ENCODE measurements around the gene UTP3. TPM values are rescaled to one million over a fixed set of nuclear protein-coding genes. Genes with fewer than 3 reads are reported as not detected.
"Not testable (repeated sequence)": the region's sequence is repeated elsewhere in the genome, so short reads cannot be mapped to it uniquely, and the experiment has no call there.

UTP3 gene
- total RNA-seq, 2 experiments from 2014 or later: 35.7 to 39.1 TPM

- Mint-ChIP-seq H3K27ac (no peak overlapping the region), H3K36me3 (peaks cover 8% of the 10 kb centered on the region), H3K4me3 (no peak overlapping the region), H3K27me3 (no peaks in the 10 kb centered on the region), H3K4me1 (peaks cover 32% of the 10 kb centered on the region), H3K9me3 (no peaks in the 10 kb centered on the region)
- POLR2A ChIA-PET: interaction anchor here (0.6 kb wide), 1 partner anchor 23 kb away, joined by 3 read pairs; no protein-coding TSS in a partner anchor
- no peak for DNase-seq
- no peak for ATAC-seq (ENCODE audit: low read depth)
Measured at GRCh38 chr4:70713453-70714078, 25.2 kb downstream of the UTP3 start.

GRCh38 chr4:70714079-70714887 is 26.0 kb downstream of the UTP3 start:
- ATAC-seq (ENCODE audit: low read depth) (no peak), DNase-seq (no peak)
- Mint-ChIP-seq H3K4me3 (no peak overlapping the region), H3K27ac (no peak overlapping the region), H3K36me3 (peaks cover 8% of the 10 kb centered on the region), H3K4me1 (peaks cover 30% of the 10 kb centered on the region), H3K9me3 (no peaks in the 10 kb centered on the region), H3K27me3 (no peaks in the 10 kb centered on the region)
- POLR2A ChIA-PET: interaction anchor here (0.6 kb wide), 1 partner anchor 23 kb away, joined by 3 read pairs; no protein-coding TSS in a partner anchor

GRCh38 chr4:70715097-70715496 is 26.8 kb downstream of the UTP3 start:
- Mint-ChIP-seq H3K36me3 (peaks cover 5% of the 10 kb centered on the region), H3K27me3 (no peaks in the 10 kb centered on the region), H3K9me3 (no peaks in the 10 kb centered on the region), H3K4me3 (no peak overlapping the region), H3K27ac (no peak overlapping the region), H3K4me1 (peaks cover 23% of the 10 kb centered on the region)
- no peak for ATAC-seq (ENCODE audit: low read depth)
- DNase-seq: no peak
- POLR2A ChIA-PET: interaction anchor here (0.9 kb wide), 1 partner anchor 20 kb away, joined by 4 read pairs; no protein-coding TSS in a partner anchor

GRCh38 chr4:70718811-70719604 is 30.7 kb downstream of the UTP3 start:
- no peak for DNase-seq
- POLR2A ChIA-PET: interaction anchor here (1.0 kb wide), 1 partner anchor 12 kb away, joined by 3 read pairs; no protein-coding TSS in a partner anchor
- Mint-ChIP-seq H3K9me3 (no peaks in the 10 kb centered on the region), H3K27me3 (no peaks in the 10 kb centered on the region), H3K36me3 (peaks cover 3% of the 10 kb centered on the region), H3K4me3 (no peak overlapping the region), H3K27ac (no peak overlapping the region), H3K4me1 (peaks cover 26% of the 10 kb centered on the region)
- no peak for ATAC-seq (ENCODE audit: low read depth)

GRCh38 chr4:70721747-70722146 is 33.4 kb downstream of the UTP3 start, which contains the start of gene RUFY3:
RUFY3 (plus strand) TSS chr4:70721964; CDS start chr4:70722574, 610 bp downstream.
- peaks cover 3% of the 10 kb centered on the region for H3K36me3 Mint-ChIP-seq
- H3K4me1 Mint-ChIP-seq: peaks cover 22% of the 10 kb centered on the region
- H3K27me3 Mint-ChIP-seq: no peaks in the 10 kb centered on the region
- H3K4me3 Mint-ChIP-seq: peak within 1 kb of the TSS; percentile 4
- POLR2A ChIA-PET: interaction anchor here (1.3 to 3.2 kb wide), 3 partner anchors 9 to 16 kb away, joined by 4 to 13 read pairs (median 9); no protein-coding TSS in a partner anchor
- no peak within 1 kb of the TSS for H3K27ac Mint-ChIP-seq
- no peak for ATAC-seq (ENCODE audit: low read depth)
- DNase-seq: no peak
- H3K9me3 Mint-ChIP-seq: no peaks in the 10 kb centered on the region

GRCh38 chr4:70722199-70722791 is 34.0 kb downstream of the UTP3 start:
- Mint-ChIP-seq H3K27ac (no peak overlapping the region), H3K27me3 (no peaks in the 10 kb centered on the region), H3K9me3 (no peaks in the 10 kb centered on the region), H3K4me3 (peak overlapping the region; percentile 4), H3K4me1 (peaks cover 22% of the 10 kb centered on the region), H3K36me3 (peaks cover 2% of the 10 kb centered on the region)
- peak; percentile 73 for ATAC-seq (ENCODE audit: low read depth)
- POLR2A ChIA-PET: interaction anchor here (0.6 to 3.2 kb wide), 5 partner anchors 8 to 115 kb away, joined by 3 to 13 read pairs (median 4); no protein-coding TSS in a partner anchor
- DNase-seq: no peak

- ATAC-seq (ENCODE audit: low read depth) (no peak), DNase-seq (no peak)
- Mint-ChIP-seq H3K27ac (no peak overlapping the region), H3K4me3 (no peak overlapping the region), H3K9me3 (no peaks in the 10 kb centered on the region), H3K36me3 (no peaks in the 10 kb centered on the region), H3K27me3 (no peaks in the 10 kb centered on the region), H3K4me1 (peaks cover 23% of the 10 kb centered on the region)
- POLR2A ChIA-PET: interaction anchor here (3.2 kb wide), 1 partner anchor 10 kb away, joined by 13 read pairs; no protein-coding TSS in a partner anchor
Measured at GRCh38 chr4:70724463-70724862, 36.1 kb downstream of the UTP3 start.

- Mint-ChIP-seq H3K4me3 (no peak overlapping the region), H3K4me1 (peaks cover 23% of the 10 kb centered on the region), H3K27me3 (no peaks in the 10 kb centered on the region), H3K36me3 (no peaks in the 10 kb centered on the region), H3K27ac (no peak overlapping the region), H3K9me3 (no peaks in the 10 kb centered on the region)
- DNase-seq (no peak), ATAC-seq (ENCODE audit: low read depth) (no peak)
- POLR2A ChIA-PET: interaction anchor here (1.2 kb wide), 1 partner anchor 21 kb away, joined by 6 read pairs; no protein-coding TSS in a partner anchor
Measured at GRCh38 chr4:70725633-70726032, 37.3 kb downstream of the UTP3 start.

- H3K4me1 Mint-ChIP-seq: peaks cover 20% of the 10 kb centered on the region
- POLR2A ChIA-PET: interaction anchor here (1.2 kb wide), 1 partner anchor 22 kb away, joined by 6 read pairs; no protein-coding TSS in a partner anchor
- not testable (repeated sequence) for H3K4me3 Mint-ChIP-seq; H3K27ac Mint-ChIP-seq; H3K9me3 Mint-ChIP-seq; ATAC-seq (ENCODE audit: low read depth); H3K27me3 Mint-ChIP-seq; H3K36me3 Mint-ChIP-seq; DNase-seq
Measured at GRCh38 chr4:70726515-70726914, 38.2 kb downstream of the UTP3 start.

GRCh38 chr4:70728091-70728490 is 39.8 kb downstream of the UTP3 start:
- POLR2A ChIA-PET: no interaction called here
- no peaks in the 10 kb centered on the region for H3K36me3 Mint-ChIP-seq
- peaks cover 9% of the 10 kb centered on the region for H3K4me1 Mint-ChIP-seq
- DNase-seq (no peak), ATAC-seq (ENCODE audit: low read depth) (no peak)
- no peaks in the 10 kb centered on the region for H3K27me3 Mint-ChIP-seq
- H3K9me3 Mint-ChIP-seq: no peaks in the 10 kb centered on the region
- H3K27ac Mint-ChIP-seq: peak overlapping the region; percentile 38
- H3K4me3 Mint-ChIP-seq: no peak overlapping the region

- not testable (repeated sequence) for H3K27me3 Mint-ChIP-seq; H3K36me3 Mint-ChIP-seq; DNase-seq; ATAC-seq (ENCODE audit: low read depth); H3K9me3 Mint-ChIP-seq
- POLR2A ChIA-PET: interaction anchor here (2.4 kb wide), 1 partner anchor 10 kb away, joined by 13 read pairs; the partner anchor contains the start of gene RUFY3
- Mint-ChIP-seq H3K27ac (peak overlapping the region; percentile 52), H3K4me3 (peak overlapping the region; percentile 35), H3K4me1 (peaks cover 35% of the 10 kb centered on the region)
Measured at GRCh38 chr4:70732878-70733277, 44.5 kb downstream of the UTP3 start.

GRCh38 chr4:70734168-70734954 is 46.0 kb downstream of the UTP3 start:
- peaks cover 32% of the 10 kb centered on the region for H3K4me1 Mint-ChIP-seq
- DNase-seq: no peak
- ATAC-seq (ENCODE audit: low read depth): peak; percentile 92
- no peaks in the 10 kb centered on the region for H3K36me3 Mint-ChIP-seq
- POLR2A ChIA-PET: interaction anchor here (0.9 to 4.4 kb wide), 14 partner anchors 11 to 259 kb away, joined by 3 to 59 read pairs (median 4); partner anchors contain the start of genes DCK, GRSF1, MOB1B and RUFY3
- no peaks in the 10 kb centered on the region for H3K9me3 Mint-ChIP-seq
- H3K27me3 Mint-ChIP-seq: no peaks in the 10 kb centered on the region
- peak overlapping the region; percentile 78 for H3K4me3 Mint-ChIP-seq
- H3K27ac Mint-ChIP-seq: peak overlapping the region; percentile 88

Data from activated naive CD8-positive, alpha-beta T cell treated with anti-CD3 and anti-CD28 coated beads, Interleukin-2, amount 10 ng/mL, durations not matched to agents 7 days and 5 days (primary cell).